Fibroblast of mammary gland (primary cell): ENCODE results near the gene CPA1.

Experiments
- DNase-seq: peaks from one replicate; pipeline ENCODE4 v3.0.0-alpha.2; 2010; ENCODE audit warnings: low read depth
- H3K4me3 ChIP-seq: 2 replicates; pipeline ENCODE4 v1.5.1; 2011; ENCODE audit warnings: low read depth, mild to moderate bottlenecking, low read length, moderate library complexity; ENCODE audit not compliant: control insufficient read depth
- TF ChIP-seq, protein P1 (sequence below): conservative IDR thresholded peaks from 2 replicates; pipeline ENCODE4 v1.5.1; 2011; ENCODE audit warnings: low read depth, low read length, inconsistent platforms; ENCODE audit not compliant: control insufficient read depth, insufficient read depth

Gene CPA1

DNA sequence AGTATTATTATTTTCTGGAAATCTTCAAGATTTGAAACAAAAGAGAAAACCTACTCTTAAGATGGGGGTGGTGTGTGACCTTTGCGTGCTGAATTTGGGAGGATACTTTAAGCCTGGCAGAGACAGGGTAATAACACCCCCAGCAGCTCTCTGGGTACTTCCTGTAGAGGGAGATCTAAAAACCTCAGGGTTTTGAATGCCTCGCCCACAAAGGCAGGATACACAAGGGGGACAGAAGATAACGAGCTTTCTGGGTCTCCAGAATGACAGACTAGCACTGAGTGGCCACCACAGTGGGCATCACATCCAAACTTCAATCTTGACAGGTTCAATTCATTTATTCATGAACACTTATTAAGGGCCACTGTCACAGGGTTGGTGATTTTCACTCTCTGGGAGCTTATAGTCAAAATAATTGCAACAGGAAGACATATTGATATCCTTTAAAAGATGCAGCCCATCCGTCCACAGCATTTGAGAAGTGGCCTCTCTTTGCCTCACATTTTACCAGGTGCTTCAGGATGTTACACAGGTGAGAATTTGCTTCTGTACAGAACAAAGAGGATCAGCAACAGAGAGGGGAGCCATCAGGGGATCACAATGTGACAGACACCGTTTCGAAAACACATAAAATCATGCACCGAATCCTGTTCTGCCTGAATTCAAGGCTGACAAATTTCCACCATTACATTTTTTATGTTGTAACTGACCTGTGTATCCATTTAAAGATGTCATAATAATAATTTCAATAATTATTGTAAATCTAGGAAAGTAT lies 14.3 kb downstream of the CPA1 start:
- TF ChIP-seq, protein P1, sequence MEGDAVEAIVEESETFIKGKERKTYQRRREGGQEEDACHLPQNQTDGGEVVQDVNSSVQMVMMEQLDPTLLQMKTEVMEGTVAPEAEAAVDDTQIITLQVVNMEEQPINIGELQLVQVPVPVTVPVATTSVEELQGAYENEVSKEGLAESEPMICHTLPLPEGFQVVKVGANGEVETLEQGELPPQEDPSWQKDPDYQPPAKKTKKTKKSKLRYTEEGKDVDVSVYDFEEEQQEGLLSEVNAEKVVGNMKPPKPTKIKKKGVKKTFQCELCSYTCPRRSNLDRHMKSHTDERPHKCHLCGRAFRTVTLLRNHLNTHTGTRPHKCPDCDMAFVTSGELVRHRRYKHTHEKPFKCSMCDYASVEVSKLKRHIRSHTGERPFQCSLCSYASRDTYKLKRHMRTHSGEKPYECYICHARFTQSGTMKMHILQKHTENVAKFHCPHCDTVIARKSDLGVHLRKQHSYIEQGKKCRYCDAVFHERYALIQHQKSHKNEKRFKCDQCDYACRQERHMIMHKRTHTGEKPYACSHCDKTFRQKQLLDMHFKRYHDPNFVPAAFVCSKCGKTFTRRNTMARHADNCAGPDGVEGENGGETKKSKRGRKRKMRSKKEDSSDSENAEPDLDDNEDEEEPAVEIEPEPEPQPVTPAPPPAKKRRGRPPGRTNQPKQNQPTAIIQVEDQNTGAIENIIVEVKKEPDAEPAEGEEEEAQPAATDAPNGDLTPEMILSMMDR: no peak
- no peak overlapping the region for H3K4me3 ChIP-seq
- no peak for DNase-seq

DNA sequence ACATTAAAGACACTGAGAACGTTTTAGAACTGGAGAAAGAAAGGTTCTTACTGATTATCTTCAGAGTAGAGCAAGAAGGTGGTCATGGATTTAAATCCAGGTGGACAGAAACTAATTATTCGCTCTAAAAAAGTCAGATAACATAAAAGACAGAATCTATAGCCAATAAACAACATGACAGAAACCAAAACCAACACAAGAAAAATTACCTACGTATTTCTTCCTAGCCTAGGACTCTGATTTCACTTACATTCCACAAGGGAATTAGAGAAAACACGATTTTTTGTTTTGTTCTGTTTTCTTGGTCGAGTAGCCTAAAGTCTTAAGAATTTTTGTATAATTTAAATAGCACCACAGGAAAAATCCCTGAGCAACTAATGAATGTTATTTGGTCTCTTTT lies 15.1 kb downstream of the CPA1 start:
- DNase-seq: no peak
- no peak overlapping the region for H3K4me3 ChIP-seq
- TF ChIP-seq, protein P1: no peak

DNA sequence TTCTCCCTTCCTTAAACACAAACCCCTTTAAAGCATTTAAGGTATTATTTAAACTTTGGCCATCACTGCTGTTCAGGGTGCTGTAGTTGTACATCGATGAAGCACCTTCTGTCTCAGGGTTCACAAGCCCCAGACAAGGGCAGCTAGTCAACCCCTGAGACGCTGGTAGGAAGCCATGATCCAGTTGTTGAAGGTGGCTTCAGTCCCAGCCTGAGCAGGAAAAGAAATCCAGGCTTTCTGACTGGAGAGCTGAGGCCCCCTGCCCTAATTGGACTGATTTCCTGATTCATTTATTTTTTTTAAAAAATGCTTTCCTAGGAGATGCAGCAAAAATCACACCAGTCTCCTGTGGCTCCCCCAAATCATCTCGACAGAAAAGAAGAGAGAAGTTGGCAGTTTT lies 15.8 kb downstream of the CPA1 start:
- H3K4me3 ChIP-seq: no peak overlapping the region
- TF ChIP-seq, protein P1: no peak
- DNase-seq: no peak

DNA sequence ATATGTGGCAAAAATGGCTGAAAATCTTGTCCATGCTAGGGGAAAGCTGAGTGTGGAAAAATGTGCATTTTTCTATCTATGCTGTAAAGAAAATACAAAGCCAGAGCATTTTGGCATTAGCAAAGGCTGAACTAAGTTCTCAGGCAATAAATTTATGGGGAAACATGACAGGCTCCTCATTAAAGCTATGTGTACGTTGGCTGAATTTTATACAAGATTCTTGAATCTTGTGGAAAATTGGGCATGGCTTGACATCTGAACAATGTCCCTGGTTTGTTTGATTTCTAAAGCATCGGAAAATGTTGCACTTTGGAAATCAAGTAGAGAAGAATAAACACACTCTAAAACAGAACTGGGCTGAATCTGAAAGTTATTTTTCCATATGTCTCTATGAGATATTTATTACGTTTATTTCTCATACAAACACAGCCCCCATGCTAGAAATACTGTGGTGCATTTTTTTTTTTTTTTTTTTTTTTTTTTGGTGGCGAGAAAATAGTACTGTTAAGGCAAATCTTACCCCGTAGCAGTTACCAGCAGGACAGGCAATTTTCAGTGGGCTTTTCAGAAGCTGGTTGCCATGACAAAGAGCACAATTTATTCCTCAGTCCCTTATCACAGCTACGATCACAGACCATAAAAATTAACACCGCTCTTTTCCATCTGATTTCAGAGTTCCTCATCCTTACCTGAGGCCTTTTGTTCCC lies 16.9 kb downstream of the CPA1 start:
- H3K4me3 ChIP-seq: no peak overlapping the region
- TF ChIP-seq, protein P1: no peak
- DNase-seq: no peak

DNA sequence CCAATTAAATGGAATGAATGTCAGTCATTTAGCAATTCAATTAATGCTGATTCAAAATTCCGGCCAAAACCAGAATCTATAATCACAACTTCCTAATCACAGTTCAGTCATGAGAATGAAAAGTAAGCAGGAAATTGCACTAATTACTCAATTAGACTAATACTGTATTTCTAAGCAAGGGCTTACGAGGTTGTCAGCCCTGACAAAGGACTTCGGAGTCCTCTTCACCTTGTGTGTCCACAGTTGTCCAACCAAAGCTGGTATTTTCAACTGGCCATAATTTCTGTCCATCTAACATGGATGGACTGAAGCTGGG lies 17.4 kb downstream of the CPA1 start:
- H3K4me3 ChIP-seq: no peak overlapping the region
- TF ChIP-seq, protein P1: no peak
- DNase-seq: no peak

DNA sequence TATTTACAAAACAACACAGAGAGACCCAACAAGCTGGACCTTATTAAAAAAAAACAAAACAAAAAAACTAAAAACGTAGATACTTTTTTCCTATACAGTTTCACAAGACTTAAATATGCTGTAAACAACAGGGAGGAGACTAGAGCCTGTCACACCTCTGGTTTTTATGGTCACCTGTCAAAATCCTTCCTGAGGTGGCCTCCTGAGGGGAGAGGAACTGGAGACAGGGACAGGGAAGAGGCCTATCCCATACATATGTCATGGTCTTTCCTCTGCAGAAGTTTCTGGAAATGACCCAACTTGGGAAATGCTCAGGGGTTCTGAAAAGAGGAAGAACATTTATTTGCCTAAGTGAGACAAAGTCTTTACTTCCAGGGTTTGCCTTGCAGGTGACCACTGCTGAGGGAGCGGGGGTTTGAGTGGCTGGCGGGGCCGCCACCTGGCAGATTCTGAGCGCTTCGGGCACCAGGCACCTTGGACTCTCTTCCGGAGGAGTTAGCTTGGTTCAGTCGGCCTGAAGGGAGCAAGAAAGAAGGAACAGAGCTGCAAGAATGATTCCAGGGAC lies 18.3 kb downstream of the CPA1 start:
- no peak for DNase-seq
- H3K4me3 ChIP-seq: no peak overlapping the region
- TF ChIP-seq, protein P1: no peak
